Neural progenitor cell (in vitro differentiated cells): ENCODE measurements around the gene TRIM65. TPM values are rescaled to one million over a fixed set of nuclear protein-coding genes. Genes with fewer than 3 reads are reported as not detected.

ENCODE experiments used
- DNase-seq: peaks from one replicate; pipeline ENCODE4 v3.0.0-alpha.2; 2016; ENCODE audit warnings: low spot score
- H2AFZ ChIP-seq: fragments of 200-600 bp; sonication (generic); replicated peaks from 2 replicates; pipeline ENCODE4 v1.6.1; 2016; ENCODE audit warnings: antibody characterized with exemption
- H3F3A ChIP-seq: fragments of 200-600 bp; sonication (generic); 2 replicates; pipeline ENCODE4 v1.6.1; 2016; ENCODE audit warnings: antibody characterized with exemption, low read depth
- H3K27ac ChIP-seq: fragments of 200-600 bp; sonication (generic); 2 replicates; pipeline ENCODE4 v1.5.1; 2016; ENCODE audit warnings: mild to moderate bottlenecking
- H3K27me3 ChIP-seq: fragments of 200-600 bp; sonication (generic); 2 replicates; pipeline ENCODE4 v1.6.1; 2016; ENCODE audit warnings: mild to moderate bottlenecking, moderate library complexity
- H3K36me3 ChIP-seq: fragments of 200-600 bp; sonication (generic); 2 replicates; pipeline ENCODE4 v1.5.1; 2016
- H3K4me1 ChIP-seq: fragments of 200-600 bp; sonication (generic); 2 replicates; pipeline ENCODE4 v1.6.1; 2016; ENCODE audit warnings: mixed run types
- H3K4me2 ChIP-seq: fragments of 200-600 bp; sonication (generic); 2 replicates; pipeline ENCODE4 v1.6.1; 2016
- H3K4me3 ChIP-seq: fragments of 200-600 bp; sonication (generic); 2 replicates; pipeline ENCODE4 v1.5.1; 2016
- H3K79me2 ChIP-seq: fragments of 200-600 bp; sonication (generic); 2 replicates; pipeline ENCODE4 v1.6.1; 2016; ENCODE audit warnings: low read depth
- H3K9ac ChIP-seq: fragments of 200-600 bp; sonication (generic); 2 replicates; pipeline ENCODE4 v1.6.1; 2016
- H3K9me3 ChIP-seq: fragments of 200-600 bp; sonication (generic); 2 replicates; pipeline ENCODE4 v1.5.1; 2016; ENCODE audit warnings: low read depth
- H4K20me1 ChIP-seq: fragments of 200-600 bp; sonication (generic); 2 replicates; pipeline ENCODE4 v1.6.1; 2016; ENCODE audit warnings: low read depth
- H3K27ac Mint-ChIP-seq: 3 replicates; pipeline ENCODE4 v1.8.0; 2021; ENCODE audit warnings: mixed read lengths
- H3K27me3 Mint-ChIP-seq: 2 replicates; pipeline ENCODE4 v1.8.0; 2022; ENCODE audit warnings: low read depth, mild to moderate bottlenecking, inconsistent platforms, moderate library complexity, mixed read lengths; ENCODE audit not compliant: insufficient read depth
- H3K36me3 Mint-ChIP-seq: 3 replicates; pipeline ENCODE4 v1.8.0; 2021; ENCODE audit warnings: mixed read lengths
- H3K4me1 Mint-ChIP-seq: 3 replicates; pipeline ENCODE4 v1.8.0; 2021; ENCODE audit warnings: mixed read lengths
- H3K4me3 Mint-ChIP-seq: 3 replicates; pipeline ENCODE4 v1.8.0; 2021; ENCODE audit warnings: mild to moderate bottlenecking, moderate library complexity, mixed read lengths
- H3K9me3 Mint-ChIP-seq: 3 replicates; pipeline ENCODE4 v1.8.0; 2020; ENCODE audit warnings: mixed read lengths
- CTCF ChIP-seq: fragments of 200-600 bp; sonication (generic); IDR thresholded peaks from 2 replicates; pipeline ENCODE4 v1.5.1; 2017; ENCODE audit warnings: antibody characterized with exemption, mild to moderate bottlenecking
- EZH2 ChIP-seq: fragments of 200-600 bp; sonication (generic); IDR thresholded peaks from 2 replicates; pipeline ENCODE4 v1.6.1; 2017; ENCODE audit warnings: antibody characterized with exemption, mild to moderate bottlenecking, moderate library complexity
- EZH2phosphoT487 ChIP-seq: fragments of 200-600 bp; sonication (generic); IDR thresholded peaks from 2 replicates; pipeline ENCODE4 v1.6.1; 2017; ENCODE audit warnings: antibody characterized with exemption
- total RNA-seq: library from RNA; depleted of rRNA; stranded (reverse); fragments of >200 nt; gene quantifications from 2 replicates; pipeline ENCODE4 v1.2.3, GENCODE V29; 2015; ENCODE audit warnings: low replicate concordance

Gene TRIM65
- total RNA-seq, 1 donor from 2014 or later: 17.2 TPM

GRCh38 chr17:75875182-75875939 lies 21.4 kb downstream of the TRIM65 start:
- TF ChIP-seq EZH2phosphoT487 (no peak), EZH2 (no peak), CTCF (no peak)
- Histone ChIP-seq H3K36me3 (no peaks in the 10 kb centered on the region), H3K79me2 (no peaks in the 10 kb centered on the region), H3K9ac (no peak overlapping the region), H3K27ac (no peak overlapping the region), H3K4me1 (peaks cover 6% of the 10 kb centered on the region), H3K4me3 (no peak overlapping the region), H4K20me1 (no peaks in the 10 kb centered on the region), H3K27me3 (peaks cover 47% of the 10 kb centered on the region), H2AFZ (no peak overlapping the region), H3K9me3 (no peaks in the 10 kb centered on the region), H3K4me2 (no peak overlapping the region), H3F3A (peaks cover 24% of the 10 kb centered on the region)
- Mint-ChIP-seq H3K27me3 (peaks cover 37% of the 10 kb centered on the region), H3K4me3 (no peak overlapping the region), H3K4me1 (peaks cover 19% of the 10 kb centered on the region), H3K36me3 (no peaks in the 10 kb centered on the region), H3K9me3 (no peaks in the 10 kb centered on the region), H3K27ac (no peak overlapping the region)
- no peak for DNase-seq

- TF ChIP-seq CTCF (no peak), EZH2 (no peak), EZH2phosphoT487 (no peak)
- Histone ChIP-seq H3K9ac (no peak overlapping the region), H3K4me1 (peaks cover 6% of the 10 kb centered on the region), H3F3A (peaks cover 24% of the 10 kb centered on the region), H2AFZ (no peak overlapping the region), H3K79me2 (no peaks in the 10 kb centered on the region), H3K9me3 (no peaks in the 10 kb centered on the region), H3K4me3 (no peak overlapping the region), H3K4me2 (no peak overlapping the region), H3K27ac (no peak overlapping the region), H3K36me3 (no peaks in the 10 kb centered on the region), H3K27me3 (peaks cover 39% of the 10 kb centered on the region), H4K20me1 (no peaks in the 10 kb centered on the region)
- H3K4me3 Mint-ChIP-seq: no peak overlapping the region
- no peak overlapping the region for H3K27ac Mint-ChIP-seq
- no peaks in the 10 kb centered on the region for H3K36me3 Mint-ChIP-seq
- H3K9me3 Mint-ChIP-seq: no peaks in the 10 kb centered on the region
- H3K4me1 Mint-ChIP-seq: peaks cover 27% of the 10 kb centered on the region
- DNase-seq: no peak
- H3K27me3 Mint-ChIP-seq: peaks cover 31% of the 10 kb centered on the region
Observed at GRCh38 chr17:75874323-75875181, 22.2 kb downstream of the TRIM65 start.

GRCh38 chr17:75873587-75874322 lies 23.0 kb downstream of the TRIM65 start:
- Histone ChIP-seq H3K4me2 (no peak overlapping the region), H3K9ac (no peak overlapping the region), H3K79me2 (no peaks in the 10 kb centered on the region), H3K9me3 (no peaks in the 10 kb centered on the region), H2AFZ (no peak overlapping the region), H3F3A (peaks cover 16% of the 10 kb centered on the region), H3K27ac (no peak overlapping the region), H3K36me3 (no peaks in the 10 kb centered on the region), H3K4me1 (peaks cover 6% of the 10 kb centered on the region), H3K27me3 (peaks cover 31% of the 10 kb centered on the region), H4K20me1 (no peaks in the 10 kb centered on the region), H3K4me3 (no peak overlapping the region)
- TF ChIP-seq CTCF (no peak), EZH2phosphoT487 (no peak), EZH2 (no peak)
- no peaks in the 10 kb centered on the region for H3K9me3 Mint-ChIP-seq
- no peak overlapping the region for H3K27ac Mint-ChIP-seq
- DNase-seq: no peak
- no peak overlapping the region for H3K4me3 Mint-ChIP-seq
- H3K4me1 Mint-ChIP-seq: peaks cover 33% of the 10 kb centered on the region
- no peaks in the 10 kb centered on the region for H3K36me3 Mint-ChIP-seq
- H3K27me3 Mint-ChIP-seq: peaks cover 23% of the 10 kb centered on the region
